ENCODE results near the gene HLA-DOA. TPM values are rescaled to one million over a fixed set of nuclear protein-coding genes. Genes with fewer than 3 reads are reported as not detected.

The HLA-DOA gene
- total RNA-seq, 4 donors from 2014 or later: 2.0 to 85.9 (median 20.3) TPM

- DNase-seq: no peak
- Histone ChIP-seq H3K4me1 (peaks cover 5 to 17% of the 10 kb centered on the region in 2 donors), H3K27ac (no peak overlapping the region), H3K9me3 (no peaks in the 10 kb centered on the region), H3K4me3 (replicated peaks in 1 of 3) (no peak overlapping the region), H3K27me3 (peaks cover 3% of the 10 kb centered on the region), H3K36me3 (no peaks in the 10 kb centered on the region)
- TF ChIP-seq CTCF (IDR thresholded peaks at IDR 0.05) (no peak), POLR2A (IDR thresholded peaks at IDR 0.05) (no peak)
- 72 to 81% methylated on average over 4 of the region's 4 CpGs for WGBS, 2 donors
- intact Hi-C loops (cut with DNase I): loop anchor here (10.0 kb wide), 1 partner anchor 228 kb away; no protein-coding TSS in a partner anchor
These were observed 7.6 kb upstream of the HLA-DOA start for GRCh38 chr6:33017018-33017417.

DNA sequence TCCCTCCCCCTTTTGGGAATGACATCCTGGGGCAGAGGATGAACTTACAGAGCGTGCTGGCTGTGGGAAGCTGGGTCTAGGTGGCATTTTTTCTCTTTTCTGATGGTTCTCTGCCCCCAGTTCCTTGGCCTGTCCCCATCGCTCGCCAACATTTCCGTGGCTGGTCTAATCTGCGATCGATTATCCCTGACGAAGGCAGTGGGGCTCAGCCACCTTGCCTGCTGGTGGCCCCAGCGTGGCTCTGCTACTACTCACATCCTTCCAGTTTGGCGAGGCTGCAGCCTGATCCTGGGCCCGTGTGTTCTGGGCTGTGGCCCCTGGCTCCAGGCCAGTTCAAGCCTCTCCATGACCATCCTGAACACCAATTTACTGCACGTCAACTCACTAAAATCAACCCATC is 6.4 kb upstream of the HLA-DOA start:
- no peaks in the 10 kb centered on the region for H3K9me3 ChIP-seq
- intact Hi-C loops (cut with DNase I): loop anchor here (10.0 kb wide), 1 partner anchor 229 kb away; no protein-coding TSS in a partner anchor
- H3K4me3 ChIP-seq (replicated peaks in 1 of 3): no peak overlapping the region
- peaks cover 5 to 17% of the 10 kb centered on the region in 2 donors for H3K4me1 ChIP-seq
- WGBS, 2 donors: 77 to 81% methylated on average over 11 of the region's 11 CpGs
- DNase-seq: no peak
- TF ChIP-seq CTCF (IDR thresholded peaks at IDR 0.05) (no peak), POLR2A (IDR thresholded peaks at IDR 0.05) (no peak)
- no peaks in the 10 kb centered on the region for H3K36me3 ChIP-seq
- H3K27me3 ChIP-seq: peaks cover 3% of the 10 kb centered on the region
- H3K27ac ChIP-seq: no peak overlapping the region

DNA sequence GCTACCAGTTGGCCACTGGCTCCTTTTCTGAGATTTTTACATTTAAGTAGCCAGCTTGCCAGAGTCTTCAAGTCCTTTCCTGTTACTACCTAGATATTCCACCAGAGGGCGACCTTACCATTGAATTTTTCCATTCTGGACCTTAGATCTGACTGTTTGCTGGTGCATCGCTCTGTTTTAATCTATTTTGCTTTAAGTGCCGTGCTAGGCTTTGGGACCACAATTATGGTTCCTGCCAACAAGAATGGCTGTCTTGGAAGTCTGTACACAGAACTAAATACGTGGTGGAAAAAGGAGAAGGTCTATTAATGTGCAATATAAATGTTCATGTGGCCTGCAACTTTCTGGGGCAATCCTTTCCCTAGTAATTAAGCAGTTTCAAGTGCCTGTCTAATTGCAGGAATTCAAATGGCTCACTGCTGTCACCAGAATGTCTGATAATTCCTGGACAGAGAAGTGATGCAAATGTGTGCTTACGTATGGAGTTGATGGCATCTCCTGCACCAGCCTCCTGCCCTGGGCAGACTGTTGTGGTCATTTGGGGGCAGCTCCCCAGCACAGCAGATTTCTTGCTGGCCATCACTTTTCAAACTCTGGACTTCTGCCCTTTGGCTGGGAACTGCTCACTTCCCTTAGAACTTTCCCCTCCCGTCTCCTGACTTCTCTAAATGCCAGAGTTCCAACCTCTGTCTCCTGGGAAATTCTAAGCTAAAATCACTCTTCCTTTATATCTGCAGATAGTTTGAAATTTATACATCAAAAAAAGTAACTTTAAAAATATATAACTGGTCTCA is 5.6 kb upstream of the HLA-DOA start:
- DNase-seq: peak; percentile 9 to 25
- TF ChIP-seq CTCF (IDR thresholded peaks at IDR 0.05) (peak; percentile 48 to 83 (median 76)), POLR2A (IDR thresholded peaks at IDR 0.05) (no peak)

DNA sequence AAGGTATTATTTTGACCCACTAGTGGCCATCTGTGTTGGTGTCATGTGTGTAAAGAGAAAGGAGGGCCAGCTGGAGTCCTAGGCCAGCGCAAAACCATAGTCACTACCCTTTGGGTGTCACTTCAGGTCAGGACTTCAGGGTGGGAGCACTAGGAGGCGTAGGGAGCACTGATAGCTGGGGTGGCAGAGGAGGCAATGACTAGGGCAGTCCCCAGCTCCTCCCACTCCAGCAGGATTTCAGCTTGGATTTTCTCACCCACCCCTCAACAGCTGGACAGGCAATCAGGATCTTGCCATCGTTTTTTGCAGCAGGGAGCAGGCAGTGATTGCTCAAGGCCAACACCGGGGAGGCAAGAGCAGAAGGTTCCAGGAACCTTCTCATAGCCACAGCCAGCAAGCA is 4.2 kb upstream of the HLA-DOA start:
- intact Hi-C loops (cut with DNase I): loop anchor here (5.0 to 10.0 kb wide), 3 partner anchors 64 to 231 kb away; partner anchors contain the start of gene HLA-DPB1
- H3K36me3 ChIP-seq: no peaks in the 10 kb centered on the region
- H3K27ac ChIP-seq: no peak overlapping the region
- H3K9me3 ChIP-seq: no peaks in the 10 kb centered on the region
- no peak for DNase-seq
- 46 to 62% methylated on average over 4 of the region's 4 CpGs for WGBS, 2 donors
- peaks cover 3% of the 10 kb centered on the region for H3K27me3 ChIP-seq
- no peak overlapping the region for H3K4me3 ChIP-seq (replicated peaks in 1 of 3)
- H3K4me1 ChIP-seq: peaks cover 0 to 7% of the 10 kb centered on the region in 2 donors
- TF ChIP-seq POLR2A (IDR thresholded peaks at IDR 0.05): no peak
- TF ChIP-seq CTCF (IDR thresholded peaks at IDR 0.05): no peak

More for the DNA sequence above, 5.6 kb upstream of the HLA-DOA start:
- H3K27ac ChIP-seq: no peak overlapping the region
- H3K27me3 ChIP-seq: peaks cover 3% of the 10 kb centered on the region
- H3K4me1 ChIP-seq: peaks cover 5 to 17% of the 10 kb centered on the region in 2 donors
- intact Hi-C loops (cut with DNase I): loop anchor here (5.0 to 10.0 kb wide), 3 partner anchors 62 to 230 kb away; partner anchors contain the start of gene HLA-DPB1
- H3K4me3 ChIP-seq (replicated peaks in 1 of 3): no peak overlapping the region
- 21 to 26% methylated on average over 6 of the region's 6 CpGs for WGBS, 2 donors
- no peaks in the 10 kb centered on the region for H3K9me3 ChIP-seq
- H3K36me3 ChIP-seq: no peaks in the 10 kb centered on the region

DNA sequence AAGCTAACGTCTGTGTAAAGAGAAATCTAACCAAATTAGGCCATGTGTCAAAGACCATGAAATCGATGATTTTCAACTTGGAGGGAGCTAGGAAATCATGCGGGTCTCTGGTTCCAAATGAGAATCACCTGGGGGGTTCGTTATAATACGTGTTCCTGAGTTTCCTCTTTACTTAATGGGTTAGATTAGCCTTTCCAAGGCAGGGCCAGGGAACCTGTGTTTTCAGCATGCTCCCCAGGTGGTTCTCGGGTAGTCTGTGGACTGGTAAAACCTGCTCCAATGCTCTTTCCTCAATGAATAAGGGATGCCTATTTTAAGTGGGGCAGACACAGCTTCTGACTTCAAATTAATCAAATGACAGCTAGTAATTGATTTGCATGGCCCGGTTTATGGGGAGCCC is 965 bp upstream of the HLA-DOA start:
- no peaks in the 10 kb centered on the region for H3K4me1 ChIP-seq
- no peaks in the 10 kb centered on the region for H3K36me3 ChIP-seq
- H3K27ac ChIP-seq: no peak overlapping the region
- WGBS, 2 donors: 72 to 76% methylated on average over 7 of the region's 7 CpGs
- H3K9me3 ChIP-seq: no peaks in the 10 kb centered on the region
- no peak for DNase-seq
- H3K27me3 ChIP-seq: peaks cover 3% of the 10 kb centered on the region
- H3K4me3 ChIP-seq (replicated peaks in 1 of 3): no peak overlapping the region
- intact Hi-C loops (cut with DNase I): loop anchor here (5.0 to 10.0 kb wide), 3 partner anchors 67 to 234 kb away; partner anchors contain the start of gene HLA-DPB1
- no peak for TF ChIP-seq POLR2A (IDR thresholded peaks at IDR 0.05)
- no peak for TF ChIP-seq CTCF (IDR thresholded peaks at IDR 0.05)

Measured in thyroid gland (tissue), 4 donors.